GM19467 (cell line): ENCODE data around the gene COMTD1.
A peak's percentile ranks its signal among the peaks of the same experiment; 100 is the strongest.

ENCODE experiments used
- ATAC-seq: cut with Tn5 transposase; IDR thresholded peaks from one replicate; pipeline ENCODE4 v1.9.1; 2021; ENCODE audit warnings: mild to moderate bottlenecking, moderate library complexity; ENCODE audit not compliant: unreplicated experiment

The COMTD1 gene

GRCh38 chr10:75245354-75246250 lies 9.8 kb upstream of the COMTD1 start:
- no peak for ATAC-seq

- ATAC-seq: no peak
Observed at GRCh38 chr10:75244487-75245353, 9.0 kb upstream of the COMTD1 start.

- no peak for ATAC-seq
Observed at GRCh38 chr10:75243426-75243825, 7.7 kb upstream of the COMTD1 start.

- no peak for ATAC-seq
Observed at GRCh38 chr10:75240329-75241076, 4.7 kb upstream of the COMTD1 start.

- no peak for ATAC-seq
Observed at GRCh38 chr10:75239096-75239790, 3.5 kb upstream of the COMTD1 start.

- no peak for ATAC-seq
Observed at GRCh38 chr10:75238182-75239095, 2.7 kb upstream of the COMTD1 start.

- ATAC-seq: no peak
Observed at GRCh38 chr10:75236178-75236825, 545 bp upstream of the COMTD1 start.

- ATAC-seq: peak; percentile 2
Observed at GRCh38 chr10:75234683-75235374, 928 bp downstream of the COMTD1 start.

GRCh38 chr10:75234017-75234682 lies 1.6 kb downstream of the COMTD1 start:
- ATAC-seq: peak; percentile 51

- ATAC-seq: no peak
Observed at GRCh38 chr10:75233444-75234016, 2.2 kb downstream of the COMTD1 start.

GRCh38 chr10:75231672-75232581 lies 3.8 kb downstream of the COMTD1 start:
- no peak for ATAC-seq

GRCh38 chr10:75230600-75231038 lies 5.1 kb downstream of the COMTD1 start:
- peak; percentile 31 for ATAC-seq

- ATAC-seq: no peak
Observed at GRCh38 chr10:75229971-75230370, 5.8 kb downstream of the COMTD1 start.

- ATAC-seq: no peak
Observed at GRCh38 chr10:75228834-75229233, 6.9 kb downstream of the COMTD1 start.

GRCh38 chr10:75228278-75228677 lies 7.5 kb downstream of the COMTD1 start:
- ATAC-seq: no peak

GRCh38 chr10:75226656-75227055 lies 9.1 kb downstream of the COMTD1 start:
- no peak for ATAC-seq
